Stomach (tissue), 4 donors: ENCODE results near the gene NUP214.

Source experiments
- EP300 ChIP-seq: sonication (generic); formaldehyde crosslinking; IDR thresholded peaks from one replicate; pipeline ENCODE4 v1.6.1; 2017; ENCODE audit warnings: antibody characterized with exemption
- POLR2A ChIP-seq, 4 donors: fragments of 450-650 bp; IDR thresholded peaks; one replicate each; pipeline ENCODE4 v1.6.1; 2016; ENCODE audit warnings: antibody characterized with exemption in 4 of 4, control low read depth in 2 of 4, mild to moderate bottlenecking in 1 of 4, moderate library complexity in 1 of 4
- TF ChIP-seq, protein P1 (sequence below), 7 experiments: fragments of 450-650 bp in 4 of 7; fragments of 200-600 bp in 3 of 7; sonication (generic) in 3 of 7; IDR thresholded peaks; one replicate each; pipeline ENCODE4 v1.5.1; 2016 to 2019; ENCODE audit warnings: antibody characterized with exemption in 7 of 7, control low read depth in 2 of 7, mild to moderate bottlenecking in 1 of 7

DNA sequence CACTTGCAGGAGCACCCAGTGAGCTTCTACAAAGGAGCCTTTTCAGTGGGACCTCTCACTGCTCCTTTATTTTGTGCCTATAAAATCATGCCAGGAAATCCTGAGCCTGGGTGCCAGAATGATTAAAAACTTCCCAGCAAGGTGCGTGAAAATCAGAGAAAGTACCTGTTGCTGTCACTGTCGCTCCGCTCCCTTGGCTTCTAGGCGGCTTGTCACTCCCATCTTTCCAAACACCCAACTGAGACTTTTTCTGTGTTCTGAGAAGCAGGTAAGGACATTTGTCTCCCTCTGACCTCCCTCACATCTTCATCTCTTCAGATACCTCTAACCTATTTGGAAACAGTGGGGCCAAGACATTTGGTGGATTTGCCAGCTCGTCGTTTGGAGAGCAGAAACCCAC, 97.1 kb downstream of the NUP214 start:
- TF ChIP-seq, protein P1, sequence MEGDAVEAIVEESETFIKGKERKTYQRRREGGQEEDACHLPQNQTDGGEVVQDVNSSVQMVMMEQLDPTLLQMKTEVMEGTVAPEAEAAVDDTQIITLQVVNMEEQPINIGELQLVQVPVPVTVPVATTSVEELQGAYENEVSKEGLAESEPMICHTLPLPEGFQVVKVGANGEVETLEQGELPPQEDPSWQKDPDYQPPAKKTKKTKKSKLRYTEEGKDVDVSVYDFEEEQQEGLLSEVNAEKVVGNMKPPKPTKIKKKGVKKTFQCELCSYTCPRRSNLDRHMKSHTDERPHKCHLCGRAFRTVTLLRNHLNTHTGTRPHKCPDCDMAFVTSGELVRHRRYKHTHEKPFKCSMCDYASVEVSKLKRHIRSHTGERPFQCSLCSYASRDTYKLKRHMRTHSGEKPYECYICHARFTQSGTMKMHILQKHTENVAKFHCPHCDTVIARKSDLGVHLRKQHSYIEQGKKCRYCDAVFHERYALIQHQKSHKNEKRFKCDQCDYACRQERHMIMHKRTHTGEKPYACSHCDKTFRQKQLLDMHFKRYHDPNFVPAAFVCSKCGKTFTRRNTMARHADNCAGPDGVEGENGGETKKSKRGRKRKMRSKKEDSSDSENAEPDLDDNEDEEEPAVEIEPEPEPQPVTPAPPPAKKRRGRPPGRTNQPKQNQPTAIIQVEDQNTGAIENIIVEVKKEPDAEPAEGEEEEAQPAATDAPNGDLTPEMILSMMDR (IDR thresholded peaks at IDR 0.05) = no peak
- no peak for TF ChIP-seq POLR2A (IDR thresholded peaks at IDR 0.05)
- TF ChIP-seq EP300 = no peak
